ENCODE results near the gene MMP11. TPM values are rescaled to one million over a fixed set of nuclear protein-coding genes. Genes with fewer than 3 reads are reported as not detected.

The MMP11 gene
- total RNA-seq, 1 experiment from 2014 or later: 7.4 TPM

DNA sequence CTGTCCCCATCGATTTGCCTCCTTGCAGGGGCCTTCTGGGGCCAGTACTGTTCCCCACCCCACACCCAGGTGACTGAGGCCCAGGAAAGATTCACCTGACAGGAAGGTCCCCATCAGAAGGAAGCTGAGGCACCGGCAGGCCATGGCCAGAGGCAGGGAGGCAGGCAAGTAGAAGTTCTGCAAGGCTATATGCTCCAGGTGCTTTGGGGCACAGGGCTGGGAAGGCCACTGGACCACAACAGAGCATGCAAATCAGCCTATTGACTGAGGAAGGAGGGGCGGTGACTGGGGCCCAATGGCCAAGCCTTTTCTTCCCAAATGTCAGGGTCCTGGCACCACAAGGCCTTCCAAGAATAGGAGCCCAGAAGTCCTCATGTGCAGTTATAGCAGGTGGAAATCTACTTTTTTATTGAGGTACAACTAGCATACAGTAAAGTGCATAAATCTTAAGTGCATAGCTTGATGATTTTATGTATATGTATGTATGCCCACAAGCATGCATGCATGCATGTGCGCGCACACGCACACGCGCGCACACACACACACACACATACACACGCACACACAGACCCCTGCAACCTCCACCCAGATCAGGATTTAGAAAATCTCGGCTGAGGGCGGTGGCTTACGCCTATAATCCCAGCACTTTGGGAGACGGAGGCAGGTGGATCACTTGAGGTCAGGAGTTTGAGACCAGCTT is 18.3 kb upstream of the MMP11 start, which contains the start of gene VPREB3:
VPREB3 (minus strand) TSS at position 206 of the 700 bp plus-strand sequence; CDS start at position 144, 62 bp downstream.
- no peak within 1 kb of the TSS for H3K4me2 ChIP-seq (ENCODE audit: low read length)
- no peaks in the 10 kb centered on the region for H3K27me3 ChIP-seq (ENCODE audit: insufficient read depth, low read length)
- no peaks in the 10 kb centered on the region for H3K9me2 ChIP-seq (ENCODE audit: insufficient read depth)
- TF ChIP-seq, protein P1, sequence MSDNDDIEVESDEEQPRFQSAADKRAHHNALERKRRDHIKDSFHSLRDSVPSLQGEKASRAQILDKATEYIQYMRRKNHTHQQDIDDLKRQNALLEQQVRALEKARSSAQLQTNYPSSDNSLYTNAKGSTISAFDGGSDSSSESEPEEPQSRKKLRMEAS (IDR thresholded peaks at IDR 0.05): no peak
- no peak for TF ChIP-seq YY1 (IDR thresholded peaks at IDR 0.05; ENCODE audit: extremely low read depth, insufficient replicate concordance, low read depth, low read length)
- TF ChIP-seq POLR2AphosphoS5 (IDR thresholded peaks at IDR 0.05; ENCODE audit: low read depth, low read length): no peak
- TF ChIP-seq SIN3A (IDR thresholded peaks at IDR 0.05; ENCODE audit: low read depth): no peak
- no peak for TF ChIP-seq EZH2 (IDR thresholded peaks at IDR 0.05)
- no peak for TF ChIP-seq POLR2A (IDR thresholded peaks at IDR 0.05; ENCODE audit: borderline replicate concordance, extremely low read depth, insufficient read depth, insufficient read length)
- no peak for TF ChIP-seq SP1 (IDR thresholded peaks at IDR 0.05; ENCODE audit: low read depth)
- TF ChIP-seq ZFX (IDR thresholded peaks at IDR 0.05): no peak
- no peak for TF ChIP-seq EGR1 (IDR thresholded peaks at IDR 0.05; ENCODE audit: low read depth)
- TF ChIP-seq, protein P2, sequence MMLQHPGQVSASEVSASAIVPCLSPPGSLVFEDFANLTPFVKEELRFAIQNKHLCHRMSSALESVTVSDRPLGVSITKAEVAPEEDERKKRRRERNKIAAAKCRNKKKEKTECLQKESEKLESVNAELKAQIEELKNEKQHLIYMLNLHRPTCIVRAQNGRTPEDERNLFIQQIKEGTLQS (IDR thresholded peaks at IDR 0.05): no peak
- no peak for TF ChIP-seq JUND (IDR thresholded peaks at IDR 0.05)
- TF ChIP-seq, protein P3, sequence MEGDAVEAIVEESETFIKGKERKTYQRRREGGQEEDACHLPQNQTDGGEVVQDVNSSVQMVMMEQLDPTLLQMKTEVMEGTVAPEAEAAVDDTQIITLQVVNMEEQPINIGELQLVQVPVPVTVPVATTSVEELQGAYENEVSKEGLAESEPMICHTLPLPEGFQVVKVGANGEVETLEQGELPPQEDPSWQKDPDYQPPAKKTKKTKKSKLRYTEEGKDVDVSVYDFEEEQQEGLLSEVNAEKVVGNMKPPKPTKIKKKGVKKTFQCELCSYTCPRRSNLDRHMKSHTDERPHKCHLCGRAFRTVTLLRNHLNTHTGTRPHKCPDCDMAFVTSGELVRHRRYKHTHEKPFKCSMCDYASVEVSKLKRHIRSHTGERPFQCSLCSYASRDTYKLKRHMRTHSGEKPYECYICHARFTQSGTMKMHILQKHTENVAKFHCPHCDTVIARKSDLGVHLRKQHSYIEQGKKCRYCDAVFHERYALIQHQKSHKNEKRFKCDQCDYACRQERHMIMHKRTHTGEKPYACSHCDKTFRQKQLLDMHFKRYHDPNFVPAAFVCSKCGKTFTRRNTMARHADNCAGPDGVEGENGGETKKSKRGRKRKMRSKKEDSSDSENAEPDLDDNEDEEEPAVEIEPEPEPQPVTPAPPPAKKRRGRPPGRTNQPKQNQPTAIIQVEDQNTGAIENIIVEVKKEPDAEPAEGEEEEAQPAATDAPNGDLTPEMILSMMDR (IDR thresholded peaks at IDR 0.05 in 2 of 3, conservative IDR thresholded peaks at IDR 0.05 in 1 of 3; ENCODE audit: borderline replicate concordance in 1 of 3, insufficient read depth in 1 of 3, low read depth in 2 of 3, low read length in 2 of 3): no peak
- TF ChIP-seq, protein P4, sequence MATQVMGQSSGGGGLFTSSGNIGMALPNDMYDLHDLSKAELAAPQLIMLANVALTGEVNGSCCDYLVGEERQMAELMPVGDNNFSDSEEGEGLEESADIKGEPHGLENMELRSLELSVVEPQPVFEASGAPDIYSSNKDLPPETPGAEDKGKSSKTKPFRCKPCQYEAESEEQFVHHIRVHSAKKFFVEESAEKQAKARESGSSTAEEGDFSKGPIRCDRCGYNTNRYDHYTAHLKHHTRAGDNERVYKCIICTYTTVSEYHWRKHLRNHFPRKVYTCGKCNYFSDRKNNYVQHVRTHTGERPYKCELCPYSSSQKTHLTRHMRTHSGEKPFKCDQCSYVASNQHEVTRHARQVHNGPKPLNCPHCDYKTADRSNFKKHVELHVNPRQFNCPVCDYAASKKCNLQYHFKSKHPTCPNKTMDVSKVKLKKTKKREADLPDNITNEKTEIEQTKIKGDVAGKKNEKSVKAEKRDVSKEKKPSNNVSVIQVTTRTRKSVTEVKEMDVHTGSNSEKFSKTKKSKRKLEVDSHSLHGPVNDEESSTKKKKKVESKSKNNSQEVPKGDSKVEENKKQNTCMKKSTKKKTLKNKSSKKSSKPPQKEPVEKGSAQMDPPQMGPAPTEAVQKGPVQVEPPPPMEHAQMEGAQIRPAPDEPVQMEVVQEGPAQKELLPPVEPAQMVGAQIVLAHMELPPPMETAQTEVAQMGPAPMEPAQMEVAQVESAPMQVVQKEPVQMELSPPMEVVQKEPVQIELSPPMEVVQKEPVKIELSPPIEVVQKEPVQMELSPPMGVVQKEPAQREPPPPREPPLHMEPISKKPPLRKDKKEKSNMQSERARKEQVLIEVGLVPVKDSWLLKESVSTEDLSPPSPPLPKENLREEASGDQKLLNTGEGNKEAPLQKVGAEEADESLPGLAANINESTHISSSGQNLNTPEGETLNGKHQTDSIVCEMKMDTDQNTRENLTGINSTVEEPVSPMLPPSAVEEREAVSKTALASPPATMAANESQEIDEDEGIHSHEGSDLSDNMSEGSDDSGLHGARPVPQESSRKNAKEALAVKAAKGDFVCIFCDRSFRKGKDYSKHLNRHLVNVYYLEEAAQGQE (IDR thresholded peaks at IDR 0.05; ENCODE audit: low read depth): no peak
- no peak for TF ChIP-seq CEBPB (IDR thresholded peaks at IDR 0.05; ENCODE audit: low read depth)
- TF ChIP-seq, protein P5, sequence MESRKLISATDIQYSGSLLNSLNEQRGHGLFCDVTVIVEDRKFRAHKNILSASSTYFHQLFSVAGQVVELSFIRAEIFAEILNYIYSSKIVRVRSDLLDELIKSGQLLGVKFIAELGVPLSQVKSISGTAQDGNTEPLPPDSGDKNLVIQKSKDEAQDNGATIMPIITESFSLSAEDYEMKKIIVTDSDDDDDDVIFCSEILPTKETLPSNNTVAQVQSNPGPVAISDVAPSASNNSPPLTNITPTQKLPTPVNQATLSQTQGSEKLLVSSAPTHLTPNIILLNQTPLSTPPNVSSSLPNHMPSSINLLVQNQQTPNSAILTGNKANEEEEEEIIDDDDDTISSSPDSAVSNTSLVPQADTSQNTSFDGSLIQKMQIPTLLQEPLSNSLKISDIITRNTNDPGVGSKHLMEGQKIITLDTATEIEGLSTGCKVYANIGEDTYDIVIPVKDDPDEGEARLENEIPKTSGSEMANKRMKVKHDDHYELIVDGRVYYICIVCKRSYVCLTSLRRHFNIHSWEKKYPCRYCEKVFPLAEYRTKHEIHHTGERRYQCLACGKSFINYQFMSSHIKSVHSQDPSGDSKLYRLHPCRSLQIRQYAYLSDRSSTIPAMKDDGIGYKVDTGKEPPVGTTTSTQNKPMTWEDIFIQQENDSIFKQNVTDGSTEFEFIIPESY (IDR thresholded peaks at IDR 0.05; ENCODE audit: extremely low read depth, insufficient replicate concordance, low read length): no peak
- TF ChIP-seq FOSL1 (IDR thresholded peaks at IDR 0.05; ENCODE audit: low read depth): no peak
- no peak for TF ChIP-seq ELF1 (IDR thresholded peaks at IDR 0.05; ENCODE audit: borderline replicate concordance, low read depth)
- TF ChIP-seq SRF (IDR thresholded peaks at IDR 0.05; ENCODE audit: low read depth): no peak
- TF ChIP-seq RAD21 (IDR thresholded peaks at IDR 0.05; ENCODE audit: low read depth): no peak
- H2AFZ ChIP-seq (ENCODE audit: low read depth, low read length, poor library complexity, severe bottlenecking): no peak within 1 kb of the TSS
- intact Hi-C loops (cut with micrococcal nuclease): no loop called here
- ChIA-PET CTCF (no interaction called here), POLR2A (interaction anchor here (1.3 kb wide), 1 partner anchor 26 kb away, joined by 3 read pairs; no protein-coding TSS in a partner anchor), RAD21 (ENCODE audit: low non-redundant PET in 1 of 2, low total read pairs in 2 of 2, uncharacterized antibody in 2 of 2, unreplicated experiment in 2 of 2) (no interaction called here)
- H3K9me3 ChIP-seq (ENCODE audit: control insufficient read depth in 1 of 2, insufficient read depth in 1 of 2, low read depth in 1 of 2, low read length in 2 of 2): no peaks in the 10 kb centered on the region
- BruUV-seq (replicated peaks): no TSS peak
- no peak within 1 kb of the TSS for H3K4me3 ChIP-seq (replicated peaks in 1 of 2; ENCODE audit: low read depth in 1 of 2, low read length in 2 of 2)
- H4K20me1 ChIP-seq (ENCODE audit: insufficient read depth): no peaks in the 10 kb centered on the region
- no peak for ATAC-seq
- H3K79me2 ChIP-seq (ENCODE audit: insufficient read depth, low read length): no peaks in the 10 kb centered on the region
- DNase-seq (ENCODE audit: low read depth, low spot score): no peak
- H3K9ac ChIP-seq (ENCODE audit: low read length): no peak within 1 kb of the TSS
- H3K4me1 ChIP-seq (ENCODE audit: control insufficient read depth in 1 of 2, insufficient read depth in 2 of 2, low read length in 2 of 2): peaks cover 8 to 25% of the 10 kb centered on the region in 2 experiments
- no peaks in the 10 kb centered on the region for H3K36me3 ChIP-seq (ENCODE audit: control insufficient read depth in 1 of 2, insufficient read depth in 2 of 2, low read length in 2 of 2)
- H3K27ac ChIP-seq (ENCODE audit: low read depth, low read length): no peak within 1 kb of the TSS

Measured in HCT116 (cell line).